WTC11 (cell line): ENCODE measurements around the gene B3GALNT2. TPM values are rescaled to one million over a fixed set of nuclear protein-coding genes. Genes with fewer than 3 reads are reported as not detected.
"Not testable (repeated sequence)": the region's sequence is repeated elsewhere in the genome, so short reads cannot be mapped to it uniquely, and the experiment has no call there.

Source experiments
- ATAC-seq: fragments of 200-7000 bp; cut with Tn5 transposase; 2 replicates; pipeline ENCODE4 v1.10.0; 2021; ENCODE audit warnings: mild to moderate bottlenecking, moderate library complexity
- CTCF ChIA-PET: fragments of 300-600 bp; sonication (Branson Sonifier 250); formaldehyde crosslinking; loops from one replicate; lab custom pipeline; 2021; ENCODE audit warnings: antibody characterized with exemption; lab: Charles Lee
- POLR2A ChIA-PET: fragments of 350-600 bp; sonication (Branson Sonifier 250); formaldehyde crosslinking; loops from one replicate; lab custom pipeline; 2021; ENCODE audit warnings: antibody characterized with exemption; lab: Charles Lee
- DNase-seq: peaks from one replicate; pipeline ENCODE4 v3.0.0; 2021; ENCODE audit warnings: low spot score
- H3K27ac Mint-ChIP-seq: 2 replicates; pipeline ENCODE4 v1.8.0; 2021; ENCODE audit warnings: mixed read lengths
- H3K27me3 Mint-ChIP-seq: 2 replicates; pipeline ENCODE4 v1.8.0; 2021; ENCODE audit warnings: low read depth, mild to moderate bottlenecking, moderate library complexity, mixed read lengths
- H3K36me3 Mint-ChIP-seq: 2 replicates; pipeline ENCODE4 v1.8.0; 2021; ENCODE audit warnings: mixed read lengths
- H3K4me1 Mint-ChIP-seq: 2 replicates; pipeline ENCODE4 v1.8.0; 2022; ENCODE audit warnings: mixed read lengths
- H3K4me3 Mint-ChIP-seq: 2 replicates; pipeline ENCODE4 v1.8.0; 2021; ENCODE audit warnings: mild to moderate bottlenecking, moderate library complexity, mixed read lengths
- H3K9me3 Mint-ChIP-seq: 2 replicates; pipeline ENCODE4 v1.8.0; 2021; ENCODE audit warnings: mixed read lengths
- ATF3 ChIP-seq: sonication (generic); formaldehyde crosslinking; conservative IDR thresholded peaks from 2 replicates; pipeline ENCODE4 v1.8.1; 2022; ENCODE audit warnings: mild to moderate bottlenecking, missing genetic modification reagents
- ATF6 ChIP-seq: sonication (generic); formaldehyde crosslinking; IDR thresholded peaks from 2 replicates; pipeline ENCODE4 v1.8.1; 2023; ENCODE audit warnings: mild to moderate bottlenecking, missing genetic modification reagents
- E2F1 ChIP-seq: sonication (generic); formaldehyde crosslinking; IDR thresholded peaks from 2 replicates; pipeline ENCODE4 v1.8.0; 2022; ENCODE audit warnings: mild to moderate bottlenecking, missing genetic modification reagents
- ESRRA ChIP-seq: sonication (generic); formaldehyde crosslinking; IDR thresholded peaks from 2 replicates; pipeline ENCODE4 v1.8.1; 2022; ENCODE audit warnings: mild to moderate bottlenecking, missing genetic modification reagents, borderline replicate concordance
- GRHL2 ChIP-seq: fragments of 250-450 bp; sonication (Bioruptor Pico); IDR thresholded peaks from 2 replicates; pipeline ENCODE4 v1.8.0; 2022; ENCODE audit warnings: mild to moderate bottlenecking, moderate library complexity; ENCODE audit not compliant: insufficient replicate concordance, severe bottlenecking
- JAZF1 ChIP-seq: fragments of 250-450 bp; sonication (Bioruptor Pico); IDR thresholded peaks from 2 replicates; pipeline ENCODE4 v1.9.0; 2021; ENCODE audit warnings: moderate library complexity, mild to moderate bottlenecking, inconsistent platforms
- NFE2L1 ChIP-seq: sonication (generic); formaldehyde crosslinking; IDR thresholded peaks from 2 replicates; pipeline ENCODE4 v1.8.1; 2023; ENCODE audit warnings: missing genetic modification reagents
- NR2C2 ChIP-seq: sonication (generic); formaldehyde crosslinking; IDR thresholded peaks from 2 replicates; pipeline ENCODE4 v1.8.0; 2022; ENCODE audit warnings: mild to moderate bottlenecking, missing genetic modification reagents
- OVOL2 ChIP-seq: fragments of 250-450 bp; sonication (Bioruptor Pico); IDR thresholded peaks from 2 replicates; pipeline ENCODE4 v1.9.0; 2021; ENCODE audit warnings: mild to moderate bottlenecking, borderline replicate concordance
- RELA ChIP-seq: sonication (generic); formaldehyde crosslinking; IDR thresholded peaks from 2 replicates; pipeline ENCODE4 v1.8.1; 2022; ENCODE audit warnings: missing genetic modification reagents, mild to moderate bottlenecking, borderline replicate concordance
- ZNF396 ChIP-seq: fragments of 250-450 bp; sonication (Bioruptor Pico); IDR thresholded peaks from 2 replicates; pipeline ENCODE4 v1.8.0; 2021; ENCODE audit warnings: mild to moderate bottlenecking, moderate library complexity, borderline replicate concordance
- ZNF671 ChIP-seq: fragments of 250-450 bp; sonication (Bioruptor Pico); IDR thresholded peaks from 2 replicates; pipeline ENCODE4 v1.8.0; 2021; ENCODE audit warnings: mild to moderate bottlenecking
- total RNA-seq: library from RNA; stranded (reverse); gene quantifications from 3 replicates; pipeline ENCODE4 v1.2.3, GENCODE V29; 2021
- TF ChIP-seq, protein P1 (sequence below): sonication (generic); formaldehyde crosslinking; IDR thresholded peaks from 2 replicates; pipeline ENCODE4 v1.8.0; 2023; ENCODE audit warnings: missing genetic modification reagents, mild to moderate bottlenecking, borderline replicate concordance

The B3GALNT2 gene
- total RNA-seq, 1 experiment from 2014 or later: 41.7 TPM

- POLR2A ChIA-PET: no interaction called here
- no peak overlapping the region for H3K27ac Mint-ChIP-seq
- H3K36me3 Mint-ChIP-seq: peaks cover 31% of the 10 kb centered on the region
- no peak overlapping the region for H3K4me3 Mint-ChIP-seq
- no peaks in the 10 kb centered on the region for H3K4me1 Mint-ChIP-seq
- no peak for ATAC-seq
- CTCF ChIA-PET: no interaction called here
- TF ChIP-seq RELA (CRISPR knock-in tag) (no peak), ATF3 (CRISPR knock-in tag) (no peak), ATF6 (CRISPR knock-in tag) (no peak), ESRRA (CRISPR knock-in tag) (no peak), JAZF1 (CRISPR knock-in tag) (no peak)
- no peaks in the 10 kb centered on the region for H3K27me3 Mint-ChIP-seq
- H3K9me3 Mint-ChIP-seq: 0 out of 2 replicates have a peak, but pooled peaks cover 6% of the 10 kb centered on the region
- no peak for DNase-seq
Observed at GRCh38 chr1:235461954-235462353, 42.3 kb downstream of the B3GALNT2 start.

GRCh38 chr1:235460770-235461169 lies 43.5 kb downstream of the B3GALNT2 start:
- Mint-ChIP-seq H3K27ac (no peak overlapping the region), H3K4me1 (no peaks in the 10 kb centered on the region), H3K27me3 (no peaks in the 10 kb centered on the region), H3K4me3 (no peak overlapping the region), H3K36me3 (peaks cover 28% of the 10 kb centered on the region), H3K9me3 (0 out of 2 replicates have a peak, but pooled peaks cover 6% of the 10 kb centered on the region)
- ChIA-PET CTCF (interaction anchor here (1.4 kb wide), 1 partner anchor 45 kb away, joined by 3 read pairs; no protein-coding TSS in a partner anchor), POLR2A (interaction anchor here (0.9 kb wide), 1 partner anchor 9 kb away, joined by 3 read pairs; no protein-coding TSS in a partner anchor)
- DNase-seq (no peak), ATAC-seq (no peak)
- no peak for TF ChIP-seq ZNF671
- no peak for TF ChIP-seq NR2C2
- no peak for TF ChIP-seq ZNF396 (CRISPR knock-in tag)
- no peak for TF ChIP-seq NFE2L1 (CRISPR knock-in tag)
- TF ChIP-seq GRHL2 (CRISPR knock-in tag): no peak
- TF ChIP-seq, protein P1, sequence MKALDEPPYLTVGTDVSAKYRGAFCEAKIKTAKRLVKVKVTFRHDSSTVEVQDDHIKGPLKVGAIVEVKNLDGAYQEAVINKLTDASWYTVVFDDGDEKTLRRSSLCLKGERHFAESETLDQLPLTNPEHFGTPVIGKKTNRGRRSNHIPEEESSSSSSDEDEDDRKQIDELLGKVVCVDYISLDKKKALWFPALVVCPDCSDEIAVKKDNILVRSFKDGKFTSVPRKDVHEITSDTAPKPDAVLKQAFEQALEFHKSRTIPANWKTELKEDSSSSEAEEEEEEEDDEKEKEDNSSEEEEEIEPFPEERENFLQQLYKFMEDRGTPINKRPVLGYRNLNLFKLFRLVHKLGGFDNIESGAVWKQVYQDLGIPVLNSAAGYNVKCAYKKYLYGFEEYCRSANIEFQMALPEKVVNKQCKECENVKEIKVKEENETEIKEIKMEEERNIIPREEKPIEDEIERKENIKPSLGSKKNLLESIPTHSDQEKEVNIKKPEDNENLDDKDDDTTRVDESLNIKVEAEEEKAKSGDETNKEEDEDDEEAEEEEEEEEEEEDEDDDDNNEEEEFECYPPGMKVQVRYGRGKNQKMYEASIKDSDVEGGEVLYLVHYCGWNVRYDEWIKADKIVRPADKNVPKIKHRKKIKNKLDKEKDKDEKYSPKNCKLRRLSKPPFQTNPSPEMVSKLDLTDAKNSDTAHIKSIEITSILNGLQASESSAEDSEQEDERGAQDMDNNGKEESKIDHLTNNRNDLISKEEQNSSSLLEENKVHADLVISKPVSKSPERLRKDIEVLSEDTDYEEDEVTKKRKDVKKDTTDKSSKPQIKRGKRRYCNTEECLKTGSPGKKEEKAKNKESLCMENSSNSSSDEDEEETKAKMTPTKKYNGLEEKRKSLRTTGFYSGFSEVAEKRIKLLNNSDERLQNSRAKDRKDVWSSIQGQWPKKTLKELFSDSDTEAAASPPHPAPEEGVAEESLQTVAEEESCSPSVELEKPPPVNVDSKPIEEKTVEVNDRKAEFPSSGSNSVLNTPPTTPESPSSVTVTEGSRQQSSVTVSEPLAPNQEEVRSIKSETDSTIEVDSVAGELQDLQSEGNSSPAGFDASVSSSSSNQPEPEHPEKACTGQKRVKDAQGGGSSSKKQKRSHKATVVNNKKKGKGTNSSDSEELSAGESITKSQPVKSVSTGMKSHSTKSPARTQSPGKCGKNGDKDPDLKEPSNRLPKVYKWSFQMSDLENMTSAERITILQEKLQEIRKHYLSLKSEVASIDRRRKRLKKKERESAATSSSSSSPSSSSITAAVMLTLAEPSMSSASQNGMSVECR (CRISPR knock-in tag): no peak
- no peak for TF ChIP-seq E2F1 (CRISPR knock-in tag)
- TF ChIP-seq OVOL2 (CRISPR knock-in tag): no peak

DNA sequence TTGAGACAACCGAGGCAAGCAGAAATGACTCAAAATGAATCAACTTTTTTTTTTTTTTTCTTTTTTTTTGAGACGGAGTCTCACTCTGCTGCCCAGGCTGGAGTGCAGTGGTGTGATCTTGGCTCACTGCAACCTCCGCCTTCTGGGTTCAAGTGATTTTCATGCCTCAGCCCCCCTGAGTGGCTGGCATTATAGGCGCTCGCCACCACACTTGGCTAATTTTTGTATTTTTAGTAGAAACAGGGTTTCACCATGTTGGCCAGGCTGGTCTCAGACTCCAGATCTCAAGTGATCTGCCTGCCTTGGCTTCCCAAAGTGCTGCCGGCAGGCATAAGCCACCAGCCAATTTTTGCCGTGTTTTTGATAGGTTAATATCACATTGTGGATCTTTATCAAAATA lies 46.4 kb downstream of the B3GALNT2 start:
- H3K27me3 Mint-ChIP-seq, CTCF ChIA-PET, H3K4me1 Mint-ChIP-seq, DNase-seq, H3K9me3 Mint-ChIP-seq, H3K4me3 Mint-ChIP-seq, POLR2A ChIA-PET, H3K27ac Mint-ChIP-seq, ATAC-seq: not testable (repeated sequence)
- H3K36me3 Mint-ChIP-seq: peaks cover 25% of the 10 kb centered on the region
